HL-60 (cell line): ENCODE data around the gene RASAL2.

Experiments
- DNase-seq, 2 experiments: peaks; one replicate each; pipeline ENCODE4 v3.0.0-alpha.2; 2010 to 2020; ENCODE audit warnings: low read depth in 1 of 2, low spot score in 1 of 2
- H3K27ac ChIP-seq: fragments of 250-450 bp; sonication (Bioruptor Pico); replicated peaks from 2 replicates; pipeline ENCODE4 v1.5.1; 2020; ENCODE audit warnings: mild to moderate bottlenecking, moderate library complexity
- H3K27me3 ChIP-seq: fragments of 250-450 bp; sonication (Bioruptor Pico); 2 replicates; pipeline ENCODE4 v1.5.1; 2021; ENCODE audit warnings: mild to moderate bottlenecking, moderate library complexity; ENCODE audit not compliant: insufficient read depth, poor library complexity, severe bottlenecking
- H3K4me3 ChIP-seq: replicated peaks from 2 replicates; pipeline ENCODE4 v1.5.1; 2011; ENCODE audit warnings: mild to moderate bottlenecking, control low read depth, low read length; ENCODE audit not compliant: insufficient read depth
- GABPA ChIP-seq: IDR thresholded peaks from 2 replicates; pipeline ENCODE4 v1.6.1; 2012; ENCODE audit warnings: low read depth
- POLR2AphosphoS5 ChIP-seq: IDR thresholded peaks from 2 replicates; pipeline ENCODE4 v1.6.1; 2012; ENCODE audit warnings: low read depth
- SPI1 ChIP-seq: IDR thresholded peaks from 2 replicates; pipeline ENCODE4 v1.6.1; 2012; ENCODE audit warnings: low read depth, mild to moderate bottlenecking, borderline replicate concordance
- TF ChIP-seq, protein P1 (sequence below): IDR thresholded peaks from one replicate; pipeline ENCODE4 v1.5.1; 2011; ENCODE audit warnings: low read length, control low read depth, inconsistent platforms; ENCODE audit not compliant: insufficient read depth
- TF ChIP-seq, protein P2 (sequence below): IDR thresholded peaks from 2 replicates; pipeline ENCODE4 v1.6.1; 2012; ENCODE audit warnings: low read depth; ENCODE audit not compliant: insufficient replicate concordance

The RASAL2 gene

GRCh38 chr1:178407215-178407614 lies 313.3 kb downstream of the RASAL2 start:
- Histone ChIP-seq H3K4me3 (no peak overlapping the region), H3K27me3 (no peaks in the 10 kb centered on the region), H3K27ac (no peak overlapping the region)
- TF ChIP-seq GABPA (no peak), SPI1 (no peak), POLR2AphosphoS5 (no peak)
- TF ChIP-seq, protein P1, sequence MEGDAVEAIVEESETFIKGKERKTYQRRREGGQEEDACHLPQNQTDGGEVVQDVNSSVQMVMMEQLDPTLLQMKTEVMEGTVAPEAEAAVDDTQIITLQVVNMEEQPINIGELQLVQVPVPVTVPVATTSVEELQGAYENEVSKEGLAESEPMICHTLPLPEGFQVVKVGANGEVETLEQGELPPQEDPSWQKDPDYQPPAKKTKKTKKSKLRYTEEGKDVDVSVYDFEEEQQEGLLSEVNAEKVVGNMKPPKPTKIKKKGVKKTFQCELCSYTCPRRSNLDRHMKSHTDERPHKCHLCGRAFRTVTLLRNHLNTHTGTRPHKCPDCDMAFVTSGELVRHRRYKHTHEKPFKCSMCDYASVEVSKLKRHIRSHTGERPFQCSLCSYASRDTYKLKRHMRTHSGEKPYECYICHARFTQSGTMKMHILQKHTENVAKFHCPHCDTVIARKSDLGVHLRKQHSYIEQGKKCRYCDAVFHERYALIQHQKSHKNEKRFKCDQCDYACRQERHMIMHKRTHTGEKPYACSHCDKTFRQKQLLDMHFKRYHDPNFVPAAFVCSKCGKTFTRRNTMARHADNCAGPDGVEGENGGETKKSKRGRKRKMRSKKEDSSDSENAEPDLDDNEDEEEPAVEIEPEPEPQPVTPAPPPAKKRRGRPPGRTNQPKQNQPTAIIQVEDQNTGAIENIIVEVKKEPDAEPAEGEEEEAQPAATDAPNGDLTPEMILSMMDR, result no peak
- TF ChIP-seq, protein P2, sequence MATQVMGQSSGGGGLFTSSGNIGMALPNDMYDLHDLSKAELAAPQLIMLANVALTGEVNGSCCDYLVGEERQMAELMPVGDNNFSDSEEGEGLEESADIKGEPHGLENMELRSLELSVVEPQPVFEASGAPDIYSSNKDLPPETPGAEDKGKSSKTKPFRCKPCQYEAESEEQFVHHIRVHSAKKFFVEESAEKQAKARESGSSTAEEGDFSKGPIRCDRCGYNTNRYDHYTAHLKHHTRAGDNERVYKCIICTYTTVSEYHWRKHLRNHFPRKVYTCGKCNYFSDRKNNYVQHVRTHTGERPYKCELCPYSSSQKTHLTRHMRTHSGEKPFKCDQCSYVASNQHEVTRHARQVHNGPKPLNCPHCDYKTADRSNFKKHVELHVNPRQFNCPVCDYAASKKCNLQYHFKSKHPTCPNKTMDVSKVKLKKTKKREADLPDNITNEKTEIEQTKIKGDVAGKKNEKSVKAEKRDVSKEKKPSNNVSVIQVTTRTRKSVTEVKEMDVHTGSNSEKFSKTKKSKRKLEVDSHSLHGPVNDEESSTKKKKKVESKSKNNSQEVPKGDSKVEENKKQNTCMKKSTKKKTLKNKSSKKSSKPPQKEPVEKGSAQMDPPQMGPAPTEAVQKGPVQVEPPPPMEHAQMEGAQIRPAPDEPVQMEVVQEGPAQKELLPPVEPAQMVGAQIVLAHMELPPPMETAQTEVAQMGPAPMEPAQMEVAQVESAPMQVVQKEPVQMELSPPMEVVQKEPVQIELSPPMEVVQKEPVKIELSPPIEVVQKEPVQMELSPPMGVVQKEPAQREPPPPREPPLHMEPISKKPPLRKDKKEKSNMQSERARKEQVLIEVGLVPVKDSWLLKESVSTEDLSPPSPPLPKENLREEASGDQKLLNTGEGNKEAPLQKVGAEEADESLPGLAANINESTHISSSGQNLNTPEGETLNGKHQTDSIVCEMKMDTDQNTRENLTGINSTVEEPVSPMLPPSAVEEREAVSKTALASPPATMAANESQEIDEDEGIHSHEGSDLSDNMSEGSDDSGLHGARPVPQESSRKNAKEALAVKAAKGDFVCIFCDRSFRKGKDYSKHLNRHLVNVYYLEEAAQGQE, result no peak
- no peak for DNase-seq

DNA sequence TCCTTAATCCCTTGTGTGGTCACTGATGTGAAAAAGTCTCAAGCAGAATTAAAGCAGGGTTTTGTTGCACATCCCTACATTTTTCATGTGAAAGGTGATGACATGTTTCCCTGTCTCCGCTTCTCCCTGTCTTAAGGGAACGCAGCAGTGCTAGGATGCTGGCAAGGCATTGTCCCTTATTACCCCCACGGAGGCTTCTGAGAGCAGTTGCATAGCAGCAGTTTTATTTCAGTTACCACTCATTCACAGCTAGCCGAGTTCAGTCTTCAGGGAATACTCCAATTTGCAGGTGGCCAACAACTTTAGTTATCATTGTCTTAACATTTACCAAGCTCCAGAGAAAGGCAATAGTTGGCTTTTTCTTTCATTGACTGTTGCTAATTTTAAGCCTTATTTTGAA lies 313.8 kb downstream of the RASAL2 start:
- H3K4me3 ChIP-seq, result no peak overlapping the region
- no peak overlapping the region for H3K27ac ChIP-seq
- H3K27me3 ChIP-seq, result no peaks in the 10 kb centered on the region
- no peak for DNase-seq
- no peak for TF ChIP-seq GABPA
- TF ChIP-seq SPI1, result no peak
- TF ChIP-seq POLR2AphosphoS5, result no peak
- TF ChIP-seq, protein P1, result no peak
- TF ChIP-seq, protein P2, result no peak

DNA sequence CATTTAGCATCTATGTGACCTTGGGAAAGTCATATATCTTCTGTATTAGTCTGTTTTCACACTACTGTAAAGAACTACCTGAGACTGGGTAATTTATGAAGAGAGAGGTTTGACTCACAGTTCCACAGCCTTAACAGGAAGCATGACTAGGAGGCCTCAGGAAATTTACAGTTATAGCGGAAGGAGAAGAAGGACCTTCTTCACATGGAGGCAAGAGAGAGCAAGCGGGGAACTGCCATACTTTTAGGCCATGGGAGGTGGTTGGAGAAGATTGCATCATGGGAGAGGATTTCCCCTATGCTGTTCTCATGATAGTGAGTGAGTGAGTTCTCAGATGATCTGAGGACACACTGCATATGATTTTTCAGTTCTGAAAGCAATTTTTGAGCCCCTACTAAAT lies 315.0 kb downstream of the RASAL2 start:
- DNase-seq, result no peak
- Histone ChIP-seq H3K27ac (no peak overlapping the region), H3K27me3 (no peaks in the 10 kb centered on the region), H3K4me3 (no peak overlapping the region)
- TF ChIP-seq SPI1 (no peak), POLR2AphosphoS5 (no peak), GABPA (no peak)
- TF ChIP-seq, protein P1, result no peak
- TF ChIP-seq, protein P2, result no peak
